Amniotic stem cell (primary cell): ENCODE measurements around the gene LARP1.
"Not testable (repeated sequence)": the region's sequence is repeated elsewhere in the genome, so short reads cannot be mapped to it uniquely, and the experiment has no call there.

ENCODE experiments used
- DNase-seq: peaks from one replicate; lab custom pipeline; 2025; lab: John Stamatoyannopoulos, UW

The LARP1 gene

DNA sequence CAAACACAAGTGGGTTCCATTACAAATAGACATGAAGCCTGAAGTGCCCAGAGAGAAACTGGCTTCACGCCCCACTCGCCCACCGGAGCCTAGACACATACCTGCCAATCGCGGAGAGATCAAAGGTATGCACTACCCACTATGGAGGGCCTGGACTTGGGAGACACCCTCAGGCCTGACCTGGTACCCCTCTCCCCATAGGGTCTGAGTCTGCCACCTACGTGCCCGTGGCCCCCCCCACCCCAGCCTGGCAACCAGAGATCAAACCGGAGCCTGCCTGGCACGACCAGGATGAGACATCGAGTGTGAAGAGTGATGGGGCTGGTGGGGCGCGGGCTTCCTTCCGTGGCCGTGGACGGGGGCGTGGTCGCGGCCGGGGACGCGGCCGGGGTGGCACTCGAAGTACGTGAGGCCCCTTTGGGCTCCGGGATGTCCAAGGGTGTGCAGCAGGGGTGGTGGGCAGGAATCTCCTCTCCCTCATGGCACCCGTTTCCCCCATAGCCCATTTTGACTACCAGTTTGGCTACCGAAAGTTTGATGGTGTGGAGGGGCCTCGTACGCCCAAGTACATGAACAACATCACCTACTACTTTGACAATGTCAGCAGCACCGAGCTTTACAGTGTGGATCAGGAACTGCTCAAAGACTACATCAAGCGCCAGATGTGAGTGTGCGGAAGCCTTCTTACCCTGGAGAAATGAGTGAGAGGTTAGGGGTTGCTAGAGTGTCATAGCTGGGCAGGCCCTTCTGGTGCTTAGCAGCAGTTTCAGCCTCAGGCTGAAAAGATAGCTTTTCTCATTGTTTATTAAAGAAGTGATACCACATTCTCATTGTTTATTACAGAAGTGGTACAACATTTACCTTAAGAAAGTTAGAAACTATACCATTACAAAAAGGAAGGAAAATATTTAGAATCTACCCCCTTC, 38.7 kb downstream of the LARP1 start:
- DNase-seq: no peak

GRCh38 chr5:154794525-154795234, 39.5 kb downstream of the LARP1 start:
- peak; percentile 30 for DNase-seq

- DNase-seq: no peak
Measured at GRCh38 chr5:154795235-154795596, 40.0 kb downstream of the LARP1 start.

DNA sequence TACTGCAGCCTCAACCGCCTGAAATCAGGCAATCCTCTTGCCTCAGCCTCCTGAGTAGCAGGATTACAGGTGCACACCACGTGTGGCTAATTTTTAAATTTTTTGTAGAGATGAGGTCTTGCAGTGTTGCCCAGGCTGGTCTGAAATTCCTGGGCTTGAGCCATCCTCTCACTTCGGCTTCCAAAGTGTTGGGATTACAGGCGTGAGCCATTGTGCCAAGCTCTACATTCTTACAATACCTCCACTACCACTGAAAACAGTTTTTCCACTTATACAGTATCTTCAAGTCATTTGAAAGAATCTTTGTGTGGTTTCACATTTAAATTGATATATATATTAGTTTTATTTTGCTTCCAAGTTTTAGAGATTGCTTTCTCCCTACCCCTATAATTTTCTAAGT, 42.6 kb downstream of the LARP1 start:
- DNase-seq: no peak

DNA sequence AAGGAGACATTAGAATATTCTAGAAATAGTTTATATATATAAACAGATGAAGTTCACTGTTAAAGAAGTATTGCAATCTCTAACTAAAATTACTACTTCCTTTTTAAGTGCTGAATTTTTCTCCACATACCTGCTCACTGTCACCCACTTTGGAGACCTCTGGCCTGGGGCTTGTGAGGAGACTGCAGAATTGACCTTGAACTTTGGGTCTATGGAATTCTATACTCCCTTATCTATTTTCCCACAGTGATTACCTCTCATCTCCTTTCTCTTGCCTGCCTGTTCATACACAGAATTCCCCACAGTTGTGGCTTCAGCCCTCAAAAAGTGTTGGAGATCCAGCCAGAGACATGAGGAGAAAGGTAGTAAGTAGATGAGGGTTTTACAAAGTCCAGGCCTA, 45.4 kb downstream of the LARP1 start:
- no peak for DNase-seq

GRCh38 chr5:154801083-154801482, 45.9 kb downstream of the LARP1 start:
- DNase-seq: no peak

DNA sequence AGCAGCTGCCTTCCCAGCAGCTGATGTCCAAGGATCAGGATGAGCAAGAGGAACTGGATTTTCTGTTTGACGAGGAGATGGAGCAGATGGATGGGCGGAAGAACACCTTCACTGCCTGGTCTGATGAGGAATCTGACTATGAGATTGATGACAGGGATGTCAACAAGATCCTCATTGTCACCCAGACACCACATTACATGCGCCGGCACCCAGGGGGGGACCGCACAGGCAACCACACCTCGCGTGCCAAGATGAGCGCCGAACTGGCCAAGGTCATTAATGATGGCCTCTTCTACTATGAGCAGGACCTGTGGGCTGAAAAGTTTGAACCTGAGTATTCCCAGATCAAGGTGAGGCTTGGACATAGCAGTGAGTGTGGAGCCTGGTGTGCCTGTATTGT, 46.9 kb downstream of the LARP1 start:
- no peak for DNase-seq

DNA sequence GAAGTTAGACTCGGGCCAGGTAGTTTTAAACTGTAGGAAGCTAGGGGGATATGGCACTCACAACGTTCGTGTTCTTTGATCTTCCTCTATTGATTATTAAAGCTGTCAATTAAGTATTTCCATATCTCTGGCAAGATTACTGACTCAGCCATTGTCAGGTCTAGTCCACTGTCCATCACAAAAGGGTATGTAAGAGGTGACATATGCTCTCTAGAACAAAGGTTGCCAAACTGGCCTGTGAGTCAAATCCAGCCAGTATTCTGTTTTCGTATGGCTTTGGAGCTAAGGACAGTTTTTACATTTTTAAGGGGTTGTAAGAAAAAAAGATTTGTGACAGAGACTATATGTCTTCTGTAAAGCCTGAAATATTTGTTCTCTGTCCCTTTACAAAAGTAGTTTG, 51.0 kb downstream of the LARP1 start:
- no peak for DNase-seq

DNA sequence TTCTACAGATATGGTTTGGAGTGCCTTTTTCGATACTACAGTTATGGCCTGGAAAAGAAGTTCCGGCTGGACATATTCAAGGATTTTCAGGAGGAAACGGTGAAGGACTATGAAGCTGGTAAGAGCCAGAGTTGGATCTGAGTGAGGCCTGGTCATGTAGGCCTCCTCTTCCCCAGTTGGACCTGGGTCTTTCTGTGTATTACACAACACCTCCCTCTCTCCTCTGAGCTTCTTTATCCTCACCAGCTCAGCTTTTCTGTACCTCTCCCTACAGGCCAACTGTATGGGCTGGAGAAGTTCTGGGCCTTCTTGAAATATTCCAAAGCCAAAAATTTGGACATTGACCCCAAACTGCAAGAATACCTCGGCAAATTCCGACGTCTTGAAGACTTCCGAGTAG, 56.1 kb downstream of the LARP1 start:
- DNase-seq: no peak

GRCh38 chr5:154811653-154812465, 56.7 kb downstream of the LARP1 start:
- peak; percentile 33 for DNase-seq

- no peak for DNase-seq
Measured at GRCh38 chr5:154813158-154813557, 58.0 kb downstream of the LARP1 start.

GRCh38 chr5:154813736-154814135, 58.6 kb downstream of the LARP1 start:
- no peak for DNase-seq

- DNase-seq: no peak
Measured at GRCh38 chr5:154815025-154815424, 59.8 kb downstream of the LARP1 start.

- DNase-seq: no peak
Measured at GRCh38 chr5:154815684-154816247, 60.6 kb downstream of the LARP1 start.

DNA sequence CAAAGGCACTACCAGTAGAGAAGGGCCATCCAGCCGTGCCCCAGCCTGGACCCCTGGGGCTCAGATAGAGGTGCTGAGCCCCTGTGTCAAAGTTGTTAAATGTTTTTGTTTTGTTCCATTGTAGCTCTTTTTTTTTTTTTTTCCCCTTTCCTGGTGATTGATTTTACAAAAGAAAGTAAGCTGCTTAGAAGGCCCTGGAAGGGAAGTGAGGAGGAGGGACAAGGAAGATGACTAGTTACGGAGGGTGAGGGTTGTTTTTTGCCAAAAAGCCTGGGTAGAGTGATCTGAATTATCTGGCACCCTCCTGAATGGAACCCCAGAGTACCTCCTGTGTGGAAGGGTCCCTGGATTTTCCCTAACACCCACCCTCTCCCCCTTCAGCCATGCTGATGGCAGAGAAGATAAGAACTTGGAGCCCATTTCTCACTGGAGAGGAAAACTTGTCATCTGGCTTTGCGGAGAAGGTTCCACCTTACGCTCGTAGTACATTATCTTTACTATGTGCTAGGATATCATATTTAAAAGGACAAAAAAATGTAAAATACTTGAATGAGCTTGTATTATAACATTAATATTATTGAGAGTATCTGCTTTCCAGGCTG, 61.8 kb downstream of the LARP1 start:
- no peak for DNase-seq

DNA sequence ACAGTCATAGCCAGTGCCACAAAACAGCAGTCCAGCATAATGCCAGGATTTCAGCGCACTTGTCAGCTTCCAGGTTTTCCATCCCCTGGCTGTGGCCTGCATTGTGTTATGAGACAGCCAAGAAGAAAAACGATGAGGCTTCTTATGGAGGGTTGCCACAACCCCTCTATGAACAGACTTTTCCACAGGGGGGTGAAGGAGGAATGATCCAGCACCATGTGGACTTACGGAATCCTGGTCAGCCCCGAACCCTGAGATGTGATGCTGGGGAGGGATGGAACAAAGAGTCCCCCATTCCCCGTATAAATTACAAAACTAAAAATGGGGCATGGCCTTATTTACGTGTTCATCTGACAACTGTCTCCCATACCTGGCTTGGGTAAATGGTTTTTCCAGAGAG, 62.6 kb downstream of the LARP1 start:
- DNase-seq: no peak

- DNase-seq: no peak
Measured at GRCh38 chr5:154818471-154819116, 63.4 kb downstream of the LARP1 start.

DNA sequence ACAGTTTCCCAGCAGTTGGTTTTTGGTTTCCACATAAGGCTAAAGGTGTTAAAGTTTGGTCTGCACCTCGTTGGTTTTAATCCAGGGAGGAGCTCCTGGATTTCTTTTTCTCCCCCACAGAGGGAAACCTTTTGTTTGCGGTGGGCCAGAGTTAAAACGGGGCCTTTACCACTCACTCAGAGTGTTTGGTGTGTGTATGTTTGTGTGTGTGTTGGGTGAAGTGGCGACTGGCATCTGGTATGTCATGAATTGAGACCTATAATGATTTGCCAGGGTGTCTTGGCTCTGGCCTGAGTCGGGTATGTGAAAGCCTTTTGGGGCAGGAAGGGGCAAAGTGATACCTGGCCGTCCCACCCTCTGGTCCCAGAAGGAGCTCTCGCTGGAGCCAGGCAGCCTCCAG, 64.4 kb downstream of the LARP1 start:
- DNase-seq: no peak

DNA sequence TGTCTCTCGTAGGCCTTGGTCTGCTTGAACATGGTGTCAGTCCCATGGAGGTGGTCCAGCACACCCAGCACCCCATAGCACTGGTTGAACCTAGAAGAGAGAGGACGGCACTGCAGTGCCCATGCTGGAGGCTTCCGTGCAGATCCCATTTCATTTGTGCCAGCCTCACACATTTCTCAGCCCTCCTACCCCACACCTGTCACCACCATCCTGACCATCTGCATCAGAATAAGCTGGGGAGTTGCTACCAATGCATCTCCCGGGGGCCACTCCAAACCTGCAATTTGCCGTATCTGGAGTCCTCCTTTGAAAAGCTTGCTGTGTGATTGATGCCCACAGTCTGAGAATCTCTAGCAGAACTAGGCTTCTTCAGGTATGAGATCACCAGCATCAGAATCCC, 65.2 kb downstream of the LARP1 start:
- no peak for DNase-seq

- not testable (repeated sequence) for DNase-seq
Measured at GRCh38 chr5:154822896-154823295, 67.7 kb downstream of the LARP1 start.

GRCh38 chr5:154823605-154824004, 68.4 kb downstream of the LARP1 start:
- no peak for DNase-seq
